Muscle layer of colon (tissue), 2 donors: ENCODE data around the gene TOMM34.

Source experiments
- H3K27ac ChIP-seq: one replicate; pipeline ENCODE4 v1.7.0; 2013; ENCODE audit warnings: low read depth, mild to moderate bottlenecking, low read length, moderate library complexity
- H3K27me3 ChIP-seq, 2 donors: one replicate each; pipeline ENCODE4 v1.7.0; 2013; ENCODE audit warnings: low read length in 2 of 2, mild to moderate bottlenecking in 2 of 2; ENCODE audit not compliant: insufficient read depth in 2 of 2, control insufficient read depth in 1 of 2
- H3K36me3 ChIP-seq: one replicate; pipeline ENCODE4 v1.7.0; 2013; ENCODE audit warnings: mild to moderate bottlenecking, low read length; ENCODE audit not compliant: insufficient read depth
- H3K4me1 ChIP-seq: one replicate; pipeline ENCODE4 v1.7.0; 2013; ENCODE audit warnings: mild to moderate bottlenecking, low read length; ENCODE audit not compliant: insufficient read depth
- H3K4me3 ChIP-seq, 2 donors: one replicate each; pipeline ENCODE4 v1.7.0; 2013; ENCODE audit warnings: low read length in 2 of 2, low read depth in 1 of 2, mild to moderate bottlenecking in 1 of 2, moderate library complexity in 1 of 2
- H3K9ac ChIP-seq: one replicate; pipeline ENCODE4 v1.7.0; 2013; ENCODE audit warnings: low read length
- H3K9me3 ChIP-seq: one replicate; pipeline ENCODE4 v1.7.0; 2013; ENCODE audit warnings: mild to moderate bottlenecking, low read length
- donor health status: abdominal sarcoma.
- donor health status: Adenocarcinoma of cecum.

The TOMM34 gene

GRCh38 chr20:44924541-44924940 is 35.7 kb downstream of the TOMM34 start:
- H3K4me1 ChIP-seq, result no peaks in the 10 kb centered on the region
- H3K4me3 ChIP-seq, result no peak overlapping the region
- no peaks in the 10 kb centered on the region for H3K27me3 ChIP-seq
- no peak overlapping the region for H3K27ac ChIP-seq
- no peaks in the 10 kb centered on the region for H3K36me3 ChIP-seq
- no peak overlapping the region for H3K9ac ChIP-seq
- H3K9me3 ChIP-seq, result no peaks in the 10 kb centered on the region

GRCh38 chr20:44921447-44921846 is 38.8 kb downstream of the TOMM34 start:
- Histone ChIP-seq H3K4me1 (no peaks in the 10 kb centered on the region), H3K9ac (no peak overlapping the region), H3K27me3 (no peaks in the 10 kb centered on the region), H3K9me3 (no peaks in the 10 kb centered on the region), H3K36me3 (no peaks in the 10 kb centered on the region), H3K27ac (no peak overlapping the region), H3K4me3 (no peak overlapping the region)

DNA sequence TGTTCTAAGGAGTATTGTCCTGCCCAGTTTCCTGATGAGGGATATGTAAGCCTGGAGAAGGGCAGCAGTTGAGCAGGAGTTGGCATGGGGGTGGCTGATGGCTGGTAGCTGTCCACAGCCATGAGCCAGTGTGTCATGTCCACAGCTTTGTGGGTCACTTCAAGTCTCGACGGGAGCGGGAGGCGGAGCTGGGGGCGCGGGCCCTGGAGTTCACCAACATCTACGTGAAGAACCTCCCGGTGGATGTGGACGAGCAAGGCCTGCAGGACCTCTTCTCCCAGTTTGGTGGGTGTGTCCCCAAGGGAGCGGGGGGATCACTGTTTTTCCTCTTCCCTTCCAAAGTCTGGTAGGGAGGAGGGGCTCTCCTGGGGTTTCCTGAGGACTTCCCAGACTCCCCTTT is 41.4 kb downstream of the TOMM34 start:
- Histone ChIP-seq H3K4me3 (no peak overlapping the region), H3K36me3 (no peaks in the 10 kb centered on the region), H3K9me3 (no peaks in the 10 kb centered on the region), H3K4me1 (no peaks in the 10 kb centered on the region), H3K27me3 (no peaks in the 10 kb centered on the region), H3K27ac (no peak overlapping the region), H3K9ac (no peak overlapping the region)

DNA sequence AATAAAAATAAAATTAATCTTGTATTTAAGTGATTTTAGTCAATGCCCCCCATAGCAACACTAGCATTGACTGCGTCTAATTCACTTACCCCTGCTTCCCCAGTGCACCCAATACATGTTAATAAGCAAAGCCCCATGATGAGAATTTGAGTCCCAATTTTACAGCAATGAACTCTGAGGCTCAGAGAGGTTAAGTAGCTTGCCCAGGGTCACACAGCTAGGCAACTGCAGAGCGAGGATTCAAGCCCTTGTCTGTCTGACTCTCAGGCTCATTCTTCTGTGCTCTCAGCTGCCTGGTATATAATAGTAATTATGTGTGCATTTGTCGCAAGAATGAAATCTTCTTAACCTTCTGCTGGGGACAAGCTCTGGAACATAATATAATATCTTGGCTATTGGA is 41.9 kb downstream of the TOMM34 start:
- H3K27me3 ChIP-seq, result no peaks in the 10 kb centered on the region
- no peak overlapping the region for H3K4me3 ChIP-seq
- H3K27ac ChIP-seq, result no peak overlapping the region
- no peaks in the 10 kb centered on the region for H3K9me3 ChIP-seq
- no peak overlapping the region for H3K9ac ChIP-seq
- H3K36me3 ChIP-seq, result no peaks in the 10 kb centered on the region
- no peaks in the 10 kb centered on the region for H3K4me1 ChIP-seq

GRCh38 chr20:44917399-44917798 is 42.8 kb downstream of the TOMM34 start:
- H3K9ac ChIP-seq, result no peak overlapping the region
- H3K4me3 ChIP-seq, result no peak overlapping the region
- H3K27me3 ChIP-seq, result no peaks in the 10 kb centered on the region
- H3K27ac ChIP-seq, result no peak overlapping the region
- H3K36me3 ChIP-seq, result no peaks in the 10 kb centered on the region
- H3K9me3 ChIP-seq, result no peaks in the 10 kb centered on the region
- no peaks in the 10 kb centered on the region for H3K4me1 ChIP-seq

DNA sequence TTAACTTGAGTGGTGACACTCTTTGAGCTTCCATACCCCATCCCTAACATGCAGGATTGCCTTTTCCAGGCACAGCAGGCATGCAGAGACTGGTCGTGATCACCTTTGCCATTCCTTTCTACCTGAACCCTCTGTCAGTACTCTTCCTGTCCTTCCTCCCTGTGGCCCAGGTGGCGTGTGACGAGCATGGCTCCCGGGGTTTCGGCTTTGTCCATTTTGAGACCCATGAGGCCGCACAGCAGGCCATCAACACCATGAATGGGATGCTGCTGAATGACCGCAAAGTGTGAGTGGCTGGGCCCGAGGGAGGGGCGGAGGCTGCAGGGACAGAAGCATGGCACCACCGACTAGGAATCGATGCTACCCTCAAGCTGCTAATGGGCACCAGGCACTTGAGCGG is 43.6 kb downstream of the TOMM34 start:
- Histone ChIP-seq H3K4me3 (no peak overlapping the region), H3K27me3 (no peaks in the 10 kb centered on the region), H3K4me1 (no peaks in the 10 kb centered on the region), H3K36me3 (no peaks in the 10 kb centered on the region), H3K27ac (no peak overlapping the region), H3K9me3 (no peaks in the 10 kb centered on the region), H3K9ac (no peak overlapping the region)

GRCh38 chr20:44914924-44915323 is 45.3 kb downstream of the TOMM34 start:
- Histone ChIP-seq H3K27ac (no peak overlapping the region), H3K36me3 (no peaks in the 10 kb centered on the region), H3K9ac (no peak overlapping the region)

DNA sequence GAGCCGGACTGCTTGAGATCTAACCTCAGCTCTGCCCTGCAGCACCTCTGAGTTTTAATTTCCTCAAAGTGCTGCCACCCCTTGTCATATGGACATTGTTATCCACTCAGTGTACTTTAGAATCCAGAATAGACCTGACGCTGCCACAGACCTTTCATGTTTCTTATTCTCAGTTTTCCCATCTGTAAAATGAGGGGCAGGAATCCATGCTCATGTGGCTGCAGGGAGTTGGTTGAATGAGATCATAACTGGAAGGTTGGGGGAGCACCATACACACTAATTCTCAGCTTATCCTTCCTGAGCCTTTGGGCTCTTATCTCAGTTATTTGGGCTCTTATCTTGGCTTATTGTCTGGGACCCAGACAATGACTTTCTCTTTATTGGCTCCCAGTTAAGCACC is 48.0 kb downstream of the TOMM34 start:
- Histone ChIP-seq H3K36me3 (peaks cover 5% of the 10 kb centered on the region), H3K4me1 (peaks cover 6% of the 10 kb centered on the region), H3K27ac (no peak overlapping the region), H3K9ac (no peak overlapping the region), H3K27me3 (no peaks in the 10 kb centered on the region), H3K4me3 (no peak overlapping the region), H3K9me3 (no peaks in the 10 kb centered on the region)

More at GRCh38 chr20:44914924-44915323, 45.3 kb downstream of the TOMM34 start:
- Histone ChIP-seq H3K9me3 (no peaks in the 10 kb centered on the region), H3K27me3 (no peaks in the 10 kb centered on the region), H3K4me1 (peaks cover 6% of the 10 kb centered on the region), H3K4me3 (no peak overlapping the region)

DNA sequence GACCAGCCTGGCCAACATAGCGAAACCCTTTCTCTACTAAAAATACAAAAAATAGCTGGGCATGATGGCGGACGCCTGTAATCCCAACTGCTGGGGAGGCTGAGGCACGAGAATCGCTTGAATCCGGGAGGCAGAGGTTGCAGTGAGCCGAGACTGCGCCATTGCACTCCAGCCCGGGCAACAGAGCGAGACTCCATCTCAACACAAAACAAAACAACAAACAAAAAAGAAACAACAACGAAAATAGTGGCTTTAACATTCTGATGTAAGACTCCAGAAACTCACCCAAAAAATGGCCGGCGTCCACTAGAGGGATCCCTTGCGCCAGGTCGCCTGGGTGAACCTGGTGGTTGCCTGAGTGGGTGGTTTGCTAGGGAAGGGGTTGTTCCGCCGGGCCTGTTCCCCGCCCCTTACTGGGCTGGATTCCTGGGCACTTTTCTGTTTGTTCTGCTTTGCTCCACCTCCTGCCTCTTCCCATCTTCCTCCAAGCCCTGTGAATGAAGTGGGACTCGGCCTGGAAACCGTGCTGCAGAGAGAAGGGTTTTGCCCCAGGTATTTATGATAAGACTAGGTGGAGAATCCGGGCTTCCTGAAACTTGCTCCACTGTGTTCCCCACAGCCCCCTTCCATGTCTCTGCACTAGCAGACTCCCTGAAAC is 48.8 kb downstream of the TOMM34 start:
- H3K27ac ChIP-seq, result no peak overlapping the region
- no peaks in the 10 kb centered on the region for H3K27me3 ChIP-seq
- H3K36me3 ChIP-seq, result peaks cover 13% of the 10 kb centered on the region
- peaks cover 6% of the 10 kb centered on the region for H3K4me1 ChIP-seq
- H3K9ac ChIP-seq, result no peak overlapping the region
- no peak overlapping the region for H3K4me3 ChIP-seq
- no peaks in the 10 kb centered on the region for H3K9me3 ChIP-seq

GRCh38 chr20:44910690-44911262 is 49.4 kb downstream of the TOMM34 start:
- no peaks in the 10 kb centered on the region for H3K9me3 ChIP-seq
- H3K4me3 ChIP-seq, result peak overlapping the region in 1 of 2 donors; percentile 60
- H3K9ac ChIP-seq, result no peak overlapping the region
- peaks cover 20% of the 10 kb centered on the region for H3K36me3 ChIP-seq
- peaks cover 6% of the 10 kb centered on the region for H3K4me1 ChIP-seq
- H3K27me3 ChIP-seq, result no peaks in the 10 kb centered on the region
- no peak overlapping the region for H3K27ac ChIP-seq

GRCh38 chr20:44909872-44910689 is 50.1 kb downstream of the TOMM34 start, which contains the start of gene PABPC1L:
Gene PABPC1L (plus strand): TSS chr20:44910060. CDS start chr20:44910144, 84 bp downstream.
- no peak within 1 kb of the TSS for H3K9ac ChIP-seq
- H3K4me3 ChIP-seq, result peak within 1 kb of the TSS; percentile 56 to 60
- no peaks in the 10 kb centered on the region for H3K9me3 ChIP-seq
- H3K36me3 ChIP-seq, result peaks cover 26% of the 10 kb centered on the region
- H3K27me3 ChIP-seq, result no peaks in the 10 kb centered on the region
- H3K27ac ChIP-seq, result no peak within 1 kb of the TSS
- H3K4me1 ChIP-seq, result peaks cover 6% of the 10 kb centered on the region
